GM18508 (cell line): ENCODE measurements around the gene ZNF330.
"Not testable (repeated sequence)": the region's sequence is repeated elsewhere in the genome, so short reads cannot be mapped to it uniquely, and the experiment has no call there.

Experiments used
- ATAC-seq: cut with Tn5 transposase; IDR thresholded peaks from one replicate; pipeline ENCODE4 v1.9.1; 2021; ENCODE audit warnings: moderate number of reproducible peaks; ENCODE audit not compliant: insufficient read depth, unreplicated experiment

Gene ZNF330

GRCh38 chr4:141220691-141221659 lies at the start of gene ZNF330:
Gene ZNF330, plus strand, starts transcription at chr4:141220895. Its CDS starts 1,477 bp downstream, at chr4:141222372.
- peak; percentile 78 for ATAC-seq

- ATAC-seq = no peak
These were observed 46.2 kb upstream of the ZNF330 start for GRCh38 chr4:141174457-141174856.

GRCh38 chr4:141177171-141177570 lies 43.5 kb upstream of the ZNF330 start:
- no peak for ATAC-seq

- ATAC-seq = no peak
These were observed 41.0 kb upstream of the ZNF330 start for GRCh38 chr4:141179474-141180373.

GRCh38 chr4:141180991-141181761 lies 39.5 kb upstream of the ZNF330 start:
- ATAC-seq = peak; percentile 70

GRCh38 chr4:141183491-141183890 lies 37.2 kb upstream of the ZNF330 start:
- ATAC-seq = not testable (repeated sequence)

- ATAC-seq = no peak
These were observed 28.1 kb upstream of the ZNF330 start for GRCh38 chr4:141192564-141192963.

GRCh38 chr4:141193516-141194034 lies 27.1 kb upstream of the ZNF330 start:
- ATAC-seq = no peak

GRCh38 chr4:141195095-141195707 lies 25.5 kb upstream of the ZNF330 start:
- no peak for ATAC-seq

- ATAC-seq = no peak
These were observed 24.3 kb upstream of the ZNF330 start for GRCh38 chr4:141196227-141196933.

GRCh38 chr4:141207961-141208360 lies 12.7 kb upstream of the ZNF330 start:
- ATAC-seq = no peak

GRCh38 chr4:141210168-141210567 lies 10.5 kb upstream of the ZNF330 start:
- no peak for ATAC-seq

- ATAC-seq = no peak
These were observed 7.1 kb upstream of the ZNF330 start for GRCh38 chr4:141213550-141213991.

GRCh38 chr4:141215030-141215429 lies 5.7 kb upstream of the ZNF330 start:
- ATAC-seq = no peak

GRCh38 chr4:141216002-141216761 lies 4.5 kb upstream of the ZNF330 start:
- no peak for ATAC-seq

- peak; percentile 7 for ATAC-seq
These were observed 424 bp upstream of the ZNF330 start for GRCh38 chr4:141220271-141220670.

- ATAC-seq = no peak
These were observed 2.7 kb downstream of the ZNF330 start for GRCh38 chr4:141223418-141223817.

- not testable (repeated sequence) for ATAC-seq
These were observed 6.6 kb downstream of the ZNF330 start for GRCh38 chr4:141227280-141227679.
